ENCODE measurements around the gene CAV1.

CAV1 gene

GRCh38 chr7:116530107-116530820 is 5.4 kb downstream of the CAV1 start:
- Histone ChIP-seq H3K4me2 (ENCODE audit: insufficient read depth, low read length, poor library complexity, severe bottlenecking) (no peak overlapping the region), H4K91ac (ENCODE audit: low read depth, low read length, poor library complexity) (no peak overlapping the region), H3K9ac (ENCODE audit: low read depth, low read length, poor library complexity) (no peak overlapping the region), H3K79me1 (ENCODE audit: low read depth, low read length) (no peaks in the 10 kb centered on the region), H3K4me1 (ENCODE audit: control insufficient read depth in 2 of 2, insufficient read depth in 1 of 2, low read depth in 1 of 2, low read length in 2 of 2) (peaks cover 8 to 9% of the 10 kb centered on the region in 2 donors), H3K4ac (ENCODE audit: low read length) (no peak overlapping the region), H2BK15ac (ENCODE audit: low read length) (no peak overlapping the region), H3K36me3 (replicated peaks in 1 of 2; ENCODE audit: control insufficient read depth in 2 of 2, insufficient read depth in 2 of 2, low read length in 2 of 2) (no peaks in the 10 kb centered on the region), H2BK5ac (ENCODE audit: low read length) (no peak overlapping the region), H2AFZ (ENCODE audit: low read length) (no peak overlapping the region), H3K27ac (replicated peaks; ENCODE audit: low read length) (no peak overlapping the region), H3K18ac (ENCODE audit: low read length) (no peak overlapping the region), H3K23ac (ENCODE audit: low read depth, low read length, poor library complexity) (no peak overlapping the region), H3K9me3 (replicated peaks in 1 of 2; ENCODE audit: control insufficient read depth in 2 of 2, insufficient read depth in 1 of 2, low read depth in 1 of 2, low read length in 2 of 2) (no peaks in the 10 kb centered on the region), H3K14ac (ENCODE audit: low read length) (no peak overlapping the region), H2AK5ac (ENCODE audit: low read depth, low read length) (no peak overlapping the region), H2BK120ac (ENCODE audit: low read depth, low read length) (no peak overlapping the region), H4K8ac (ENCODE audit: low read depth, low read length) (no peak overlapping the region), H3K27me3 (ENCODE audit: control insufficient read depth in 3 of 3, insufficient read depth in 3 of 3, low read depth in 1 of 3, low read length in 3 of 3) (peaks cover 10 to 22% (median 21%) of the 10 kb centered on the region in 3 experiments), H3K4me3 (ENCODE audit: low read length in 2 of 2) (no peak overlapping the region), H2BK12ac (ENCODE audit: low read length) (no peak overlapping the region)
- WGBS, 2 donors (ENCODE audit: extremely low coverage in 2 of 2, insufficient read length in 2 of 2, insufficient replicate concordance in 1 of 2): no CpG with 5 or more reads among the region's 3 CpGs
- no peak for DNase-seq (ENCODE audit: low spot score)

GRCh38 chr7:116532102-116532688 is 7.4 kb downstream of the CAV1 start:
- no peaks in the 10 kb centered on the region for H3K4me1 ChIP-seq (ENCODE audit: control insufficient read depth in 2 of 2, insufficient read depth in 1 of 2, low read depth in 1 of 2, low read length in 2 of 2)
- no peaks in the 10 kb centered on the region for H3K9me3 ChIP-seq (replicated peaks in 1 of 2; ENCODE audit: control insufficient read depth in 2 of 2, insufficient read depth in 1 of 2, low read depth in 1 of 2, low read length in 2 of 2)
- H2AK5ac ChIP-seq (ENCODE audit: low read depth, low read length): no peak overlapping the region
- no peaks in the 10 kb centered on the region for H3K36me3 ChIP-seq (replicated peaks in 1 of 2; ENCODE audit: control insufficient read depth in 2 of 2, insufficient read depth in 2 of 2, low read length in 2 of 2)
- no peak overlapping the region for H3K23ac ChIP-seq (ENCODE audit: low read depth, low read length, poor library complexity)
- H2BK15ac ChIP-seq (ENCODE audit: low read length): no peak overlapping the region
- no peak overlapping the region for H3K4ac ChIP-seq (ENCODE audit: low read length)
- H4K91ac ChIP-seq (ENCODE audit: low read depth, low read length, poor library complexity): no peak overlapping the region
- no peak overlapping the region for H2BK5ac ChIP-seq (ENCODE audit: low read length)
- no peak overlapping the region for H3K18ac ChIP-seq (ENCODE audit: low read length)
- H3K4me3 ChIP-seq (ENCODE audit: low read length in 2 of 2): no peak overlapping the region
- H4K8ac ChIP-seq (ENCODE audit: low read depth, low read length): no peak overlapping the region
- WGBS, 2 donors (ENCODE audit: extremely low coverage in 2 of 2, insufficient read length in 2 of 2, insufficient replicate concordance in 1 of 2): no CpG with 5 or more reads among the region's 3 CpGs
- H3K4me2 ChIP-seq (ENCODE audit: insufficient read depth, low read length, poor library complexity, severe bottlenecking): no peak overlapping the region
- no peak overlapping the region for H2BK12ac ChIP-seq (ENCODE audit: low read length)
- no peak overlapping the region for H3K9ac ChIP-seq (ENCODE audit: low read depth, low read length, poor library complexity)
- no peaks in the 10 kb centered on the region for H3K79me1 ChIP-seq (ENCODE audit: low read depth, low read length)
- H3K14ac ChIP-seq (ENCODE audit: low read length): no peak overlapping the region
- no peak overlapping the region for H3K27ac ChIP-seq (replicated peaks; ENCODE audit: low read length)
- no peak overlapping the region for H2BK120ac ChIP-seq (ENCODE audit: low read depth, low read length)
- no peak overlapping the region for H2AFZ ChIP-seq (ENCODE audit: low read length)
- H3K27me3 ChIP-seq (ENCODE audit: control insufficient read depth in 3 of 3, insufficient read depth in 3 of 3, low read depth in 1 of 3, low read length in 3 of 3): peaks cover 0 to 5% (median 4%) of the 10 kb centered on the region in 3 experiments
- no peak for DNase-seq (ENCODE audit: low spot score)

- no peak for DNase-seq (ENCODE audit: low spot score)
- Histone ChIP-seq H3K4ac (ENCODE audit: low read length) (no peak overlapping the region), H3K79me1 (ENCODE audit: low read depth, low read length) (no peaks in the 10 kb centered on the region), H3K23ac (ENCODE audit: low read depth, low read length, poor library complexity) (no peak overlapping the region), H3K4me1 (ENCODE audit: control insufficient read depth in 2 of 2, insufficient read depth in 1 of 2, low read depth in 1 of 2, low read length in 2 of 2) (no peaks in the 10 kb centered on the region), H2BK120ac (ENCODE audit: low read depth, low read length) (no peak overlapping the region), H3K9ac (ENCODE audit: low read depth, low read length, poor library complexity) (no peak overlapping the region), H3K4me2 (ENCODE audit: insufficient read depth, low read length, poor library complexity, severe bottlenecking) (no peak overlapping the region), H3K27ac (replicated peaks; ENCODE audit: low read length) (no peak overlapping the region), H3K18ac (ENCODE audit: low read length) (no peak overlapping the region), H4K8ac (ENCODE audit: low read depth, low read length) (no peak overlapping the region), H4K91ac (ENCODE audit: low read depth, low read length, poor library complexity) (no peak overlapping the region), H3K27me3 (ENCODE audit: control insufficient read depth in 3 of 3, insufficient read depth in 3 of 3, low read depth in 1 of 3, low read length in 3 of 3) (no peaks in the 10 kb centered on the region), H2BK12ac (ENCODE audit: low read length) (no peak overlapping the region), H3K4me3 (ENCODE audit: low read length in 2 of 2) (no peak overlapping the region), H3K36me3 (replicated peaks in 1 of 2; ENCODE audit: control insufficient read depth in 2 of 2, insufficient read depth in 2 of 2, low read length in 2 of 2) (no peaks in the 10 kb centered on the region), H2AK5ac (ENCODE audit: low read depth, low read length) (no peak overlapping the region), H3K14ac (ENCODE audit: low read length) (no peak overlapping the region), H2BK15ac (ENCODE audit: low read length) (no peak overlapping the region), H2BK5ac (ENCODE audit: low read length) (no peak overlapping the region), H2AFZ (ENCODE audit: low read length) (no peak overlapping the region), H3K9me3 (replicated peaks in 1 of 2; ENCODE audit: control insufficient read depth in 2 of 2, insufficient read depth in 1 of 2, low read depth in 1 of 2, low read length in 2 of 2) (no peaks in the 10 kb centered on the region)
- no CpG with 5 or more reads among the region's 2 CpGs for WGBS, 2 donors (ENCODE audit: extremely low coverage in 2 of 2, insufficient read length in 2 of 2, insufficient replicate concordance in 1 of 2)
Observed at GRCh38 chr7:116534790-116535189, 10.0 kb downstream of the CAV1 start.

- H3K4me3 ChIP-seq (ENCODE audit: low read length in 2 of 2): no peak overlapping the region
- no peak overlapping the region for H4K91ac ChIP-seq (ENCODE audit: low read depth, low read length, poor library complexity)
- no peak overlapping the region for H3K14ac ChIP-seq (ENCODE audit: low read length)
- no peak overlapping the region for H3K18ac ChIP-seq (ENCODE audit: low read length)
- H2BK120ac ChIP-seq (ENCODE audit: low read depth, low read length): no peak overlapping the region
- H4K8ac ChIP-seq (ENCODE audit: low read depth, low read length): no peak overlapping the region
- H2BK12ac ChIP-seq (ENCODE audit: low read length): no peak overlapping the region
- H3K23ac ChIP-seq (ENCODE audit: low read depth, low read length, poor library complexity): no peak overlapping the region
- no peak overlapping the region for H3K27ac ChIP-seq (replicated peaks; ENCODE audit: low read length)
- no peak overlapping the region for H2BK15ac ChIP-seq (ENCODE audit: low read length)
- H3K27me3 ChIP-seq (ENCODE audit: control insufficient read depth in 3 of 3, insufficient read depth in 3 of 3, low read depth in 1 of 3, low read length in 3 of 3): no peaks in the 10 kb centered on the region
- H3K36me3 ChIP-seq (replicated peaks in 1 of 2; ENCODE audit: control insufficient read depth in 2 of 2, insufficient read depth in 2 of 2, low read length in 2 of 2): no peaks in the 10 kb centered on the region
- H3K9ac ChIP-seq (ENCODE audit: low read depth, low read length, poor library complexity): no peak overlapping the region
- WGBS, 2 donors (ENCODE audit: extremely low coverage in 2 of 2, insufficient read length in 2 of 2, insufficient replicate concordance in 1 of 2): no CpG with 5 or more reads among the region's 1 CpG
- no peaks in the 10 kb centered on the region for H3K79me1 ChIP-seq (ENCODE audit: low read depth, low read length)
- H3K4me1 ChIP-seq (ENCODE audit: control insufficient read depth in 2 of 2, insufficient read depth in 1 of 2, low read depth in 1 of 2, low read length in 2 of 2): no peaks in the 10 kb centered on the region
- H2AK5ac ChIP-seq (ENCODE audit: low read depth, low read length): no peak overlapping the region
- H3K9me3 ChIP-seq (replicated peaks in 1 of 2; ENCODE audit: control insufficient read depth in 2 of 2, insufficient read depth in 1 of 2, low read depth in 1 of 2, low read length in 2 of 2): no peaks in the 10 kb centered on the region
- DNase-seq (ENCODE audit: low spot score): no peak
- no peak overlapping the region for H2AFZ ChIP-seq (ENCODE audit: low read length)
- no peak overlapping the region for H3K4me2 ChIP-seq (ENCODE audit: insufficient read depth, low read length, poor library complexity, severe bottlenecking)
- H2BK5ac ChIP-seq (ENCODE audit: low read length): no peak overlapping the region
- H3K4ac ChIP-seq (ENCODE audit: low read length): no peak overlapping the region
Observed at GRCh38 chr7:116535416-116535815, 10.6 kb downstream of the CAV1 start.

All from neuronal stem cell (in vitro differentiated cells).